Activated CD4-positive, alpha-beta T cell treated with anti-CD3 and anti-CD28 coated beads for 36 hours (primary cell): Measurements from ENCODE around the gene SDK1. TPM values are rescaled to one million over a fixed set of nuclear protein-coding genes. Genes with fewer than 3 reads are reported as not detected.

ENCODE experiments used
- ATAC-seq: fragments of 200-7000 bp; cut with Tn5 transposase; one replicate; pipeline ENCODE4 v1.10.0; 2021; ENCODE audit warnings: mild to moderate bottlenecking, moderate library complexity
- CTCF ChIA-PET: fragments of 350-600 bp; sonication (Branson Sonifier 250); formaldehyde crosslinking; loops from one replicate; lab custom pipeline; 2021; ENCODE audit warnings: antibody characterized with exemption; lab: Charles Lee
- POLR2A ChIA-PET: fragments of 350-600 bp; sonication (Branson Sonifier 250); formaldehyde crosslinking; loops from one replicate; lab custom pipeline; 2021; ENCODE audit warnings: antibody characterized with exemption, inconsistent platforms; lab: Charles Lee
- DNase-seq: peaks from one replicate; pipeline ENCODE4 v3.0.0-alpha.2; 2020
- H3K27ac Mint-ChIP-seq: one replicate; pipeline ENCODE4 v1.8.0; 2021; ENCODE audit warnings: mixed read lengths
- H3K27me3 Mint-ChIP-seq: one replicate; pipeline ENCODE4 v1.8.0; 2021; ENCODE audit warnings: mixed read lengths
- H3K36me3 Mint-ChIP-seq: one replicate; pipeline ENCODE4 v1.8.0; 2021; ENCODE audit warnings: low read depth, mixed read lengths
- H3K4me1 Mint-ChIP-seq: one replicate; pipeline ENCODE4 v1.8.0; 2021; ENCODE audit warnings: mixed read lengths
- H3K4me3 Mint-ChIP-seq: one replicate; pipeline ENCODE4 v1.8.0; 2021; ENCODE audit warnings: mild to moderate bottlenecking, moderate library complexity, mixed read lengths
- H3K9me3 Mint-ChIP-seq: one replicate; pipeline ENCODE4 v1.8.0; 2021; ENCODE audit warnings: low read depth, mixed read lengths
- intact Hi-C, 2 experiments: fragments of 100-400 bp; cut with DNase I in 1 of 2; cut with micrococcal nuclease in 1 of 2; formaldehyde crosslinking; loops; one replicate each; pipeline versions ENCODE4 v1.14.2 to v1.15.1; 2022 to 2024; cut with DNase I, micrococcal nuclease
- total RNA-seq, 2 experiments: library from RNA; stranded (reverse); gene quantifications; one replicate each; pipeline ENCODE4 v1.2.3, GENCODE V29; 2021

The SDK1 gene
- total RNA-seq, 2 experiments from 2014 or later, result 1.1 to 1.9 TPM

- ATAC-seq (no peak), DNase-seq (no peak)
- ChIA-PET POLR2A (no interaction called here), CTCF (no interaction called here)
- Mint-ChIP-seq H3K9me3 (no peaks in the 10 kb centered on the region), H3K4me3 (no peak overlapping the region), H3K27me3 (peaks cover 3% of the 10 kb centered on the region), H3K27ac (no peak overlapping the region), H3K36me3 (no peaks in the 10 kb centered on the region), H3K4me1 (no peaks in the 10 kb centered on the region)
- intact Hi-C loops, result no loop called here
Observed at GRCh38 chr7:3879355-3880075, 578.5 kb downstream of the SDK1 start.

GRCh38 chr7:3880228-3880987, 579.4 kb downstream of the SDK1 start:
- Mint-ChIP-seq H3K36me3 (no peaks in the 10 kb centered on the region), H3K27ac (no peak overlapping the region), H3K4me3 (no peak overlapping the region), H3K4me1 (no peaks in the 10 kb centered on the region), H3K27me3 (peaks cover 2% of the 10 kb centered on the region), H3K9me3 (no peaks in the 10 kb centered on the region)
- POLR2A ChIA-PET, result no interaction called here
- DNase-seq (no peak), ATAC-seq (no peak)
- CTCF ChIA-PET, result no interaction called here
- intact Hi-C loops, result no loop called here

GRCh38 chr7:3882782-3883181, 581.7 kb downstream of the SDK1 start:
- no peaks in the 10 kb centered on the region for H3K9me3 Mint-ChIP-seq
- no peaks in the 10 kb centered on the region for H3K4me1 Mint-ChIP-seq
- CTCF ChIA-PET, result no interaction called here
- ATAC-seq (no peak), DNase-seq (no peak)
- H3K27ac Mint-ChIP-seq, result no peak overlapping the region
- H3K27me3 Mint-ChIP-seq, result peaks cover 1% of the 10 kb centered on the region
- no peaks in the 10 kb centered on the region for H3K36me3 Mint-ChIP-seq
- H3K4me3 Mint-ChIP-seq, result no peak overlapping the region
- POLR2A ChIA-PET, result no interaction called here
- intact Hi-C loops, result no loop called here

DNA sequence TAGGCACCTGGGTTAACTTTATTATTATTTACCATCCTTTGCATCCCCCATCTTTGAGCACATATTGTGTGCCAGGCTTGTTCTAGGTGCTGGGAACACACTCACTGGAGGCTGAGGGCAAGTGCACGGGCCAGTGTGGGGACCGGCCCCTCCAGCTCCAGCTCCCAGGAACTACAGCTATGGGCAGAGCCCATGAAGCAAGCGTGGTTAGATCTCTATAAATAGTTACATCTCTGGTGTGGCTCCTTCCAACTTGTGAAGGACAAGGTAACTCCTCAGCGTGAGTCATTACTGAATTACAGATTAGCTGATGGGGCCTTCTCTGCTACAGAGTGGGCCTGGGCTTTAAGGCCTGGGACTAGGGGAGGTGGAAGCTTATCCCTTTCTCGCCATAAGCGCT, 583.5 kb downstream of the SDK1 start:
- peaks cover 1% of the 10 kb centered on the region for H3K27me3 Mint-ChIP-seq
- DNase-seq, result no peak
- H3K27ac Mint-ChIP-seq, result no peak overlapping the region
- ChIA-PET CTCF (no interaction called here), POLR2A (no interaction called here)
- ATAC-seq, result no peak
- no peaks in the 10 kb centered on the region for H3K9me3 Mint-ChIP-seq
- no peaks in the 10 kb centered on the region for H3K4me1 Mint-ChIP-seq
- no peak overlapping the region for H3K4me3 Mint-ChIP-seq
- no peaks in the 10 kb centered on the region for H3K36me3 Mint-ChIP-seq
- intact Hi-C loops, result no loop called here

- intact Hi-C loops, result no loop called here
- DNase-seq, result no peak
- no peaks in the 10 kb centered on the region for H3K4me1 Mint-ChIP-seq
- no peaks in the 10 kb centered on the region for H3K9me3 Mint-ChIP-seq
- H3K36me3 Mint-ChIP-seq, result no peaks in the 10 kb centered on the region
- POLR2A ChIA-PET, result no interaction called here
- no peak overlapping the region for H3K27ac Mint-ChIP-seq
- H3K27me3 Mint-ChIP-seq, result no peaks in the 10 kb centered on the region
- H3K4me3 Mint-ChIP-seq, result no peak overlapping the region
- ATAC-seq, result no peak
- CTCF ChIA-PET, result interaction anchor here (0.6 to 1.3 kb wide), 2 partner anchors 10 to 124 kb away, joined by 3 read pairs; no protein-coding TSS in a partner anchor
Observed at GRCh38 chr7:3887096-3887690, 586.1 kb downstream of the SDK1 start.

DNA sequence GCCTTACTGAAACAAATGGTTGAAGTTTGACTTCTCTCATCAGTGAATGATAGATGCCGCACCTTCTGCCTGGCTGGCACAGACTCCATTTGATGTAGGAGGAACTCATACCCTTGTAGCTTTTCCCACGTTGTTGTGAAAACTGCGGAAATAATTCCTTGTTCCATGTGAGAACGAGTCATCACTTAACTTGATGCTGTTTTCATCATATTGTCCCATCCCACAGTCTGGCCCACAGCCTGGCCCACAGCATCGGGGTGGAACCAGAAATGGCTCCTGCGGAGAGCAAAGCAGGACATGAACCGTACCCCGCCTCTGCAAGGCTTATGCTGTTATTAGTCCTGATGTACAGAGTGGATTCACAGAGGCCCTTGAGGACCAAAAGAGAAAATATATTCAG, 587.0 kb downstream of the SDK1 start:
- Mint-ChIP-seq H3K27ac (no peak overlapping the region), H3K36me3 (no peaks in the 10 kb centered on the region), H3K27me3 (no peaks in the 10 kb centered on the region), H3K4me3 (no peak overlapping the region), H3K4me1 (no peaks in the 10 kb centered on the region), H3K9me3 (no peaks in the 10 kb centered on the region)
- ChIA-PET CTCF (no interaction called here), POLR2A (no interaction called here)
- ATAC-seq (no peak), DNase-seq (no peak)
- intact Hi-C loops, result no loop called here

DNA sequence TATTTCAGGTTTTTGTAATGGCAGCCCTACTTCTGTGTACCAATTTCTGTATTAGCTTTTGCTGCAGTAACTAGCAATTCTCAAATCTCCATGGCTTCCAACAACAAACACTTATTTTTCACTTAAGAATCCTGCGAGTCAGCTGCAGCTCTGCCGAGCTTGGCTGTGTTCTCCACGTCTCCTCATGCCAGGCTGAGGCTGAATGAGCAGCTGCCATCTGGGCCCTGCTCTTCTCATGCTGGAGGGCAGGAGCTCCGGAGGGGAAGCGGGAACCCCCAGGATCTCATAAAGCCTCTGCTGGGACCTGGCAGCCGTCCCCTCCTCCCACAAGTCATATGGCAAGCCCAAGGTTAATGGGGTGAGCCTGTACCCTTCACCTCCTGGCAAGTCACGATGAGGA, 591.1 kb downstream of the SDK1 start:
- CTCF ChIA-PET, result no interaction called here
- Mint-ChIP-seq H3K27me3 (peaks cover 4% of the 10 kb centered on the region), H3K4me3 (no peak overlapping the region), H3K9me3 (no peaks in the 10 kb centered on the region), H3K4me1 (no peaks in the 10 kb centered on the region), H3K27ac (no peak overlapping the region), H3K36me3 (no peaks in the 10 kb centered on the region)
- no peak for ATAC-seq
- POLR2A ChIA-PET, result no interaction called here
- intact Hi-C loops, result no loop called here
- no peak for DNase-seq

- Mint-ChIP-seq H3K36me3 (no peaks in the 10 kb centered on the region), H3K4me3 (no peak overlapping the region), H3K9me3 (no peaks in the 10 kb centered on the region), H3K27ac (no peak overlapping the region), H3K27me3 (peaks cover 4% of the 10 kb centered on the region), H3K4me1 (no peaks in the 10 kb centered on the region)
- ChIA-PET CTCF (no interaction called here), POLR2A (no interaction called here)
- intact Hi-C loops, result no loop called here
- ATAC-seq (no peak), DNase-seq (no peak)
Observed at GRCh38 chr7:3892686-3893085, 591.6 kb downstream of the SDK1 start.

- POLR2A ChIA-PET, result no interaction called here
- intact Hi-C loops, result no loop called here
- CTCF ChIA-PET, result interaction anchor here (0.7 kb wide), 1 partner anchor 951 kb away, joined by 3 read pairs; no protein-coding TSS in a partner anchor
- ATAC-seq, result no peak
- Mint-ChIP-seq H3K4me3 (no peak overlapping the region), H3K9me3 (no peaks in the 10 kb centered on the region), H3K4me1 (no peaks in the 10 kb centered on the region), H3K27ac (no peak overlapping the region), H3K36me3 (no peaks in the 10 kb centered on the region), H3K27me3 (peaks cover 4% of the 10 kb centered on the region)
- no peak for DNase-seq
Observed at GRCh38 chr7:3893151-3893788, 592.2 kb downstream of the SDK1 start.

DNA sequence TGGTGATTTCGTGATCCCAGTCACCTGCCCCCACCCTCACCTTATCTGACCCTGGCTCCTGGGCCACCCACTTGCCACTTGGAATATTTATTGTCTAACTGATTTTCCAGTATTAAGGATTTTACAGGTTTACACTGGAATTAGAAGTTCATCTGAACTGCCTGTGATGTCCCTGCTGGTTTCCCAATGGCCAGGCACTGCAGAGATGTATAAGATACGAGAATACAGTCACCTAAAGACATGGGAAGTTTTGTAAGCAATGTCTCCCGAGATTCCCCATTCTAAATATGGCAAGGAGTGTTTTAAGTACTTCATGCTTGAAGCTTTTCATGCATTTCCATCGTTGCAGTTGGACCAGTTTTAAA, 592.7 kb downstream of the SDK1 start:
- H3K9me3 Mint-ChIP-seq, result no peaks in the 10 kb centered on the region
- ChIA-PET POLR2A (no interaction called here), CTCF (interaction anchor here (0.6 to 0.7 kb wide), 2 partner anchors 951 to 990 kb away, joined by 3 read pairs; partner anchors contain the start of gene RADIL)
- no peak overlapping the region for H3K4me3 Mint-ChIP-seq
- no peaks in the 10 kb centered on the region for H3K36me3 Mint-ChIP-seq
- intact Hi-C loops, result no loop called here
- peaks cover 4% of the 10 kb centered on the region for H3K27me3 Mint-ChIP-seq
- H3K4me1 Mint-ChIP-seq, result no peaks in the 10 kb centered on the region
- DNase-seq (no peak), ATAC-seq (no peak)
- no peak overlapping the region for H3K27ac Mint-ChIP-seq

- POLR2A ChIA-PET, result no interaction called here
- Mint-ChIP-seq H3K4me1 (no peaks in the 10 kb centered on the region), H3K4me3 (no peak overlapping the region), H3K36me3 (no peaks in the 10 kb centered on the region), H3K9me3 (no peaks in the 10 kb centered on the region), H3K27me3 (peaks cover 4% of the 10 kb centered on the region), H3K27ac (no peak overlapping the region)
- intact Hi-C loops, result loop anchor here (2.0 to 5.0 kb wide), 2 partner anchors 198 to 1031 kb away; no protein-coding TSS in a partner anchor
- DNase-seq (no peak), ATAC-seq (no peak)
- CTCF ChIA-PET, result interaction anchor here (1.2 kb wide), 1 partner anchor 9 kb away, joined by 3 read pairs; no protein-coding TSS in a partner anchor
Observed at GRCh38 chr7:3895341-3896116, 594.5 kb downstream of the SDK1 start.
